Esophagus muscularis mucosa (tissue), 4 donors: ENCODE results near the gene STYXL1.

Source experiments
- EP300 ChIP-seq: sonication (generic); formaldehyde crosslinking; IDR thresholded peaks from one replicate; pipeline ENCODE4 v1.6.1; 2017; ENCODE audit warnings: antibody characterized with exemption
- POLR2A ChIP-seq: fragments of 450-650 bp; IDR thresholded peaks from one replicate; pipeline ENCODE4 v1.6.1; 2017; ENCODE audit warnings: antibody characterized with exemption, moderate library complexity, mild to moderate bottlenecking, low read depth
- POLR2AphosphoS5 ChIP-seq, 2 donors: sonication (generic); formaldehyde crosslinking; IDR thresholded peaks; one replicate each; pipeline ENCODE4 v1.6.1; 2017; ENCODE audit warnings: antibody characterized with exemption in 2 of 2
- TF ChIP-seq, protein P1 (sequence below), 3 experiments: fragments of 200-600 bp in 2 of 3; fragments of 450-650 bp in 1 of 3; sonication (generic) in 2 of 3; IDR thresholded peaks; one replicate each; pipeline ENCODE4 v1.5.1; 2017 to 2019; ENCODE audit warnings: antibody characterized with exemption in 3 of 3, mild to moderate bottlenecking in 2 of 3, moderate library complexity in 1 of 3

DNA sequence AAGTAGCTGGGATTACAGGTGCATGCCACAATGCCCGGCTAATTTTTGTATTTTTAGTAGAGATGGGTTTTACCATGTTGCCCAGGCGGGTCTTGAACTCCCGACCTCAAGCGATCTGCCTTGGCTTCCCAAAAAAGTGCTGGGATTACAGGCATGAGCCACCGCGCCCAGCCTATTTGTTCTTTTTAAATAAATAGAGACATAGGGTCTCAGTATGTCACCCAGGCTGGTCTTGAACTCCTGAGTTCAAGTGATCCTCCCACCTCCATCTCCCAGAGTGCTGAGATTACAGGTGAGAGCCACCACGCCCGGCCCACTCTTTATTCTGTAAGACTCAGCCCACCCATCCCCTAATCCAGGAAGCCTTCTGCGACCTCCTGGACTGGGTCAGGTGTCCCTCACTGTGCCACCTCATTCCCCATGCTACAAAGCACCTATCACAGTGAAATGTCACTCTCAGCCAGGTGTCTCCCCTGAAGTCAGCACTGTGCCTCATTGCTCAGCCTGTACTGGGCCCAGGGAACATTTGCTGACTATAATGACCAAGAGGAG is 56.2 kb downstream of the STYXL1 start:
- TF ChIP-seq, protein P1, sequence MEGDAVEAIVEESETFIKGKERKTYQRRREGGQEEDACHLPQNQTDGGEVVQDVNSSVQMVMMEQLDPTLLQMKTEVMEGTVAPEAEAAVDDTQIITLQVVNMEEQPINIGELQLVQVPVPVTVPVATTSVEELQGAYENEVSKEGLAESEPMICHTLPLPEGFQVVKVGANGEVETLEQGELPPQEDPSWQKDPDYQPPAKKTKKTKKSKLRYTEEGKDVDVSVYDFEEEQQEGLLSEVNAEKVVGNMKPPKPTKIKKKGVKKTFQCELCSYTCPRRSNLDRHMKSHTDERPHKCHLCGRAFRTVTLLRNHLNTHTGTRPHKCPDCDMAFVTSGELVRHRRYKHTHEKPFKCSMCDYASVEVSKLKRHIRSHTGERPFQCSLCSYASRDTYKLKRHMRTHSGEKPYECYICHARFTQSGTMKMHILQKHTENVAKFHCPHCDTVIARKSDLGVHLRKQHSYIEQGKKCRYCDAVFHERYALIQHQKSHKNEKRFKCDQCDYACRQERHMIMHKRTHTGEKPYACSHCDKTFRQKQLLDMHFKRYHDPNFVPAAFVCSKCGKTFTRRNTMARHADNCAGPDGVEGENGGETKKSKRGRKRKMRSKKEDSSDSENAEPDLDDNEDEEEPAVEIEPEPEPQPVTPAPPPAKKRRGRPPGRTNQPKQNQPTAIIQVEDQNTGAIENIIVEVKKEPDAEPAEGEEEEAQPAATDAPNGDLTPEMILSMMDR (IDR thresholded peaks at IDR 0.05): no peak
- TF ChIP-seq POLR2A (no peak), EP300 (no peak), POLR2AphosphoS5 (IDR thresholded peaks at IDR 0.05) (no peak)
